GM12878 (cell line): ENCODE data around the gene ZBTB38.

Source experiments
- CTCF ChIP-seq, 3 experiments: IDR thresholded peaks in 2 of 3; conservative IDR thresholded peaks in 1 of 3; 2 replicates each; pipeline ENCODE4 v1.5.1; 2011; ENCODE audit warnings: low read depth in 3 of 3, low read length in 3 of 3, mild to moderate bottlenecking in 3 of 3, control low read depth in 2 of 3, moderate library complexity in 2 of 3, inconsistent platforms in 1 of 3, mixed read lengths in 1 of 3; ENCODE audit not compliant: control insufficient read depth in 2 of 3, insufficient read depth in 1 of 3; ENCODE audit errors: extremely low read depth in 1 of 3
- EZH2 ChIP-seq: IDR thresholded peaks from 2 replicates; pipeline ENCODE4 v1.6.1; 2012; ENCODE audit warnings: low read depth, mild to moderate bottlenecking, control low read depth, inconsistent platforms, low read length, borderline replicate concordance; ENCODE audit not compliant: control insufficient read depth
- HCFC1 ChIP-seq: fragments of 150-350 bp; IDR thresholded peaks from 2 replicates; pipeline ENCODE4 v1.6.1; 2014; ENCODE audit warnings: low read length
- MAX ChIP-seq: IDR thresholded peaks from 2 replicates; pipeline ENCODE4 v1.6.1; 2012; ENCODE audit warnings: low read depth, low read length, improper control_type of control experiment
- NBN ChIP-seq: fragments of 450-650 bp; IDR thresholded peaks from 2 replicates; pipeline ENCODE4 v1.6.1; 2016
- PAX5 ChIP-seq: IDR thresholded peaks from 2 replicates; pipeline ENCODE4 v1.6.1; 2011; ENCODE audit warnings: low read depth, low read length, borderline replicate concordance
- POLR2AphosphoS5 ChIP-seq: IDR thresholded peaks from 2 replicates; pipeline ENCODE4 v1.6.1; 2011; ENCODE audit warnings: mild to moderate bottlenecking, low read length, inconsistent platforms
- PRDM15 ChIP-seq: fragments of 450-650 bp; formaldehyde crosslinking; IDR thresholded peaks from 2 replicates; pipeline ENCODE4 v1.4.0; 2020; ENCODE audit warnings: mild to moderate bottlenecking, moderate library complexity
- SIX5 ChIP-seq: IDR thresholded peaks from 2 replicates; pipeline ENCODE4 v1.6.1; 2011; ENCODE audit warnings: mild to moderate bottlenecking, low read depth, low read length, moderate library complexity; ENCODE audit not compliant: severe bottlenecking
- SRF ChIP-seq, 2 experiments: IDR thresholded peaks; 2 replicates each; pipeline ENCODE4 v1.6.1; 2011; ENCODE audit warnings: low read depth in 2 of 2, low read length in 2 of 2, mild to moderate bottlenecking in 1 of 2, moderate library complexity in 1 of 2

- no peak for TF ChIP-seq PAX5
- no peak for TF ChIP-seq PRDM15 (CRISPR knock-in tag)
- TF ChIP-seq MAX, result no peak
- no peak for TF ChIP-seq EZH2
- TF ChIP-seq CTCF (IDR thresholded peaks at IDR 0.05 in 2 of 3, conservative IDR thresholded peaks at IDR 0.05 in 1 of 3; ENCODE audit: control insufficient read depth in 2 of 3, extremely low read depth in 1 of 3, insufficient read depth in 1 of 3, low read depth in 3 of 3, low read length in 3 of 3), result no peak
- TF ChIP-seq NBN, result no peak
- no peak for TF ChIP-seq POLR2AphosphoS5
- no peak for TF ChIP-seq SIX5
- TF ChIP-seq SRF (IDR thresholded peaks at IDR 0.05; ENCODE audit: low read depth in 2 of 2, low read length in 2 of 2), result no peak
- no peak for TF ChIP-seq HCFC1
Observed at GRCh38 chr3:141384157-141384556, 15.9 kb downstream of the ZBTB38 start.
